OCI-M1 (cell line): ENCODE results near the gene JAM3.

Experiments used
- DNase-seq: peaks from one replicate; lab custom pipeline; 2025; lab: John Stamatoyannopoulos, UW

The JAM3 gene

DNA sequence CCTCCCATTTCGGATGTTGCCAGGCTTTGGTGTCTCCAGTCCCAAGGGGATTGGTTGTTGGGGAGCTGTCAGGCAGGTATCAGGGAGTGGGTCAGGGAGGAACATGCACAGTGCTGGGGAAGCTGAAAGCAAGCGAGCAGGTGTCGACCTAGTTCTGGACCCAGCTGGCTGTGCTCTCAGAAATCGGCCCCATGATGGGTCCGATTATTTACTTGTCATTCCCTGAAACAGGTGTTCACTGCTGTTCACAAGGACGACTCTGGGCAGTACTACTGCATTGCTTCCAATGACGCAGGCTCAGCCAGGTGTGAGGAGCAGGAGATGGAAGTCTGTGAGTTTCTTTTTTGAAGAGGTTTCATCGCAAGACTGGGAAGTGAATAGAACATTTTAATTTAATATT lies 76.8 kb downstream of the JAM3 start:
- no peak for DNase-seq

GRCh38 chr11:134146598-134146997 lies 77.7 kb downstream of the JAM3 start:
- DNase-seq = no peak

DNA sequence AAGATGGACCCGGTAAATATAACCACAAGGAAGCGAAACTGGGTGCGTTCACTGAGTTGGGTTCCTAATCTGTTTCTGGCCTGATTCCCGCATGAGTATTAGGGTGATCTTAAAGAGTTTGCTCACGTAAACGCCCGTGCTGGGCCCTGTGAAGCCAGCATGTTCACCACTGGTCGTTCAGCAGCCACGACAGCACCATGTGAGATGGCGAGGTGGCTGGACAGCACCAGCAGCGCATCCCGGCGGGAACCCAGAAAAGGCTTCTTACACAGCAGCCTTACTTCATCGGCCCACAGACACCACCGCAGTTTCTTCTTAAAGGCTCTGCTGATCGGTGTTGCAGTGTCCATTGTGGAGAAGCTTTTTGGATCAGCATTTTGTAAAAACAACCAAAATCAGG lies 80.5 kb downstream of the JAM3 start:
- no peak for DNase-seq

DNA sequence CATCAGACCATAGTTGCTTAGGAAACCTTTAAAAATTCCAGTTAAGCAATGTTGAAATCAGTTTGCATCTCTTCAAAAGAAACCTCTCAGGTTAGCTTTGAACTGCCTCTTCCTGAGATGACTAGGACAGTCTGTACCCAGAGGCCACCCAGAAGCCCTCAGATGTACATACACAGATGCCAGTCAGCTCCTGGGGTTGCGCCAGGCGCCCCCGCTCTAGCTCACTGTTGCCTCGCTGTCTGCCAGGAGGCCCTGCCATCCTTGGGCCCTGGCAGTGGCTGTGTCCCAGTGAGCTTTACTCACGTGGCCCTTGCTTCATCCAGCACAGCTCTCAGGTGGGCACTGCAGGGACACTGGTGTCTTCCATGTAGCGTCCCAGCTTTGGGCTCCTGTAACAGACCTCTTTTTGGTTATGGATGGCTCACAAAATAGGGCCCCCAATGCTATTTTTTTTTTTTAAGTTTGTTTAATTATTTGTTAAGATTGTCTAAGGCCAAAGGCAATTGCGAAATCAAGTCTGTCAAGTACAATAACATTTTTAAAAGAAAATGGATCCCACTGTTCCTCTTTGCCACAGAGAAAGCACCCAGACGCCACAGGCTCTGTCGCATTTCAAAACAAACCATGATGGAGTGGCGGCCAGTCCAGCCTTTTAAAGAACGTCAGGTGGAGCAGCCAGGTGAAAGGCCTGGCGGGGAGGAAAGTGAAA lies 81.5 kb downstream of the JAM3 start:
- no peak for DNase-seq

DNA sequence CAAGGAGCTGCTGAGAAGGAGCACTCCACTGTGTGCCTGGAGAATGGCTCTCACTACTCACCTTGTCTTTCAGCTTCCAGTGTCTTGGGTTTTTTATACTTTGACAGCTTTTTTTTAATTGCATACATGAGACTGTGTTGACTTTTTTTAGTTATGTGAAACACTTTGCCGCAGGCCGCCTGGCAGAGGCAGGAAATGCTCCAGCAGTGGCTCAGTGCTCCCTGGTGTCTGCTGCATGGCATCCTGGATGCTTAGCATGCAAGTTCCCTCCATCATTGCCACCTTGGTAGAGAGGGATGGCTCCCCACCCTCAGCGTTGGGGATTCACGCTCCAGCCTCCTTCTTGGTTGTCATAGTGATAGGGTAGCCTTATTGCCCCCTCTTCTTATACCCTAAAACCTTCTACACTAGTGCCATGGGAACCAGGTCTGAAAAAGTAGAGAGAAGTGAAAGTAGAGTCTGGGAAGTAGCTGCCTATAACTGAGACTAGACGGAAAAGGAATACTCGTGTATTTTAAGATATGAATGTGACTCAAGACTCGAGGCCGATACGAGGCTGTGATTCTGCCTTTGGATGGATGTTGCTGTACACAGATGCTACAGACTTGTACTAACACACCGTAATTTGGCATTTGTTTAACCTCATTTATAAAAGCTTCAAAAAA lies 82.3 kb downstream of the JAM3 start:
- DNase-seq = no peak

GRCh38 chr11:134152696-134153095 lies 83.8 kb downstream of the JAM3 start:
- no peak for DNase-seq

GRCh38 chr11:134153147-134153905 lies 84.5 kb downstream of the JAM3 start:
- DNase-seq = no peak

- no peak for DNase-seq
Observed at GRCh38 chr11:134154441-134154840, 85.6 kb downstream of the JAM3 start.

GRCh38 chr11:134155456-134155855 lies 86.6 kb downstream of the JAM3 start:
- no peak for DNase-seq

GRCh38 chr11:134155946-134156865 lies 87.3 kb downstream of the JAM3 start:
- no peak for DNase-seq

DNA sequence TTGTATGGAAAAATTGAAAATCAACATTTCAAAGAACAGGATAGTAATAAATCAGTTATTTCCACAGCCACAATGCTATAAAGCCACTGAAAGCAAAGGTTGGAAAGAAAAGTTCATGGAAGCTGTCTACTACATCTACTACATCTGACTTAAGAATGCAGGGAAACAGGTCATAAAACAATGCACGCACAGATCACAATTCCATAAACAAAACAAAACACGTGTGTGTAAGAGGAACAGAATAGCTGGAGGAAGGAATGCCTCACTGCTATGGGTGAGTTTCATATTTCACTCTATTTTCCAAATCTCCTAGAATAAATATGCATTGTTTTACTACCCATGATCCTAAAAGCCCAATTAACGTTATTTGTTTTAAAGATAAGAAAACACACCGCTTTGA lies 88.6 kb downstream of the JAM3 start:
- no peak for DNase-seq

DNA sequence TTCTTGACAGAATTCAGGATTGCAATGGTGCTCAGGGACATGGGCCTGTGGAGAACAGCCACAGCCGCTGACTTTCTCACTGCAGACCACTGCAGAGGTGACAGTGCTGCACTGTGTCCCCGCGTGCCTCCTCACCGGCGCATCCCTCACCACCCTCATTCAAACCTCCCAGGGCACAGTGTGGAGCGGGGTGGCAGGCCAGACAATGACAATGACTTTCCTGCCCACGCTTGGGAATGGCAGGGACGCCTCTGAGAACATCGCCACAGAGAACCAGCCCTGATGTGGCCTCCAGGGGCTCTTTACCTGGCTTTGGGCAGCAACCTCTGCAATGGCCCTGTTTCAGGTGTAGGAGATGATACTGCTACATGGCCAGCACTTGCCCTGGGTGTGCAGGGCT lies 89.2 kb downstream of the JAM3 start:
- no peak for DNase-seq

DNA sequence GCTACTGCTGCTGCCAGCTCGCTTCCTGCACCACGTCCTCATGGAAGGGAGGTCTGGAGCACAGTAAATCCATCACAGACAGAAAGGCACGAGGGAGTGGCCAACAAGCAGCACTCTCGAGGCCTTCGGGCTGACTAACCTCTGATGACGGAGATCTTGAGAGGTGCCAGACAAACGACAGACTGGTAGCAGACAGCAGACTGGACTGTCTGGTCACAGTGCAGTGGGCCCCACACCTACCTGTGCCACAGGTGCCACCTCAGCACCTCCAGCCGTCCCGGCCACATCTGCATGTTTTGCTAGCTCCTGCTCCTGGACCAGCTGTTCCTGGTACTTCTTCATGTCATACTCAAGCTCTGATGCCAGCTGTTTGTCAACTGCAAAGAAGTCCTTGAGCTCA lies 90.8 kb downstream of the JAM3 start:
- DNase-seq = no peak

GRCh38 chr11:134164490-134165370 lies 95.9 kb downstream of the JAM3 start:
- DNase-seq = no peak

DNA sequence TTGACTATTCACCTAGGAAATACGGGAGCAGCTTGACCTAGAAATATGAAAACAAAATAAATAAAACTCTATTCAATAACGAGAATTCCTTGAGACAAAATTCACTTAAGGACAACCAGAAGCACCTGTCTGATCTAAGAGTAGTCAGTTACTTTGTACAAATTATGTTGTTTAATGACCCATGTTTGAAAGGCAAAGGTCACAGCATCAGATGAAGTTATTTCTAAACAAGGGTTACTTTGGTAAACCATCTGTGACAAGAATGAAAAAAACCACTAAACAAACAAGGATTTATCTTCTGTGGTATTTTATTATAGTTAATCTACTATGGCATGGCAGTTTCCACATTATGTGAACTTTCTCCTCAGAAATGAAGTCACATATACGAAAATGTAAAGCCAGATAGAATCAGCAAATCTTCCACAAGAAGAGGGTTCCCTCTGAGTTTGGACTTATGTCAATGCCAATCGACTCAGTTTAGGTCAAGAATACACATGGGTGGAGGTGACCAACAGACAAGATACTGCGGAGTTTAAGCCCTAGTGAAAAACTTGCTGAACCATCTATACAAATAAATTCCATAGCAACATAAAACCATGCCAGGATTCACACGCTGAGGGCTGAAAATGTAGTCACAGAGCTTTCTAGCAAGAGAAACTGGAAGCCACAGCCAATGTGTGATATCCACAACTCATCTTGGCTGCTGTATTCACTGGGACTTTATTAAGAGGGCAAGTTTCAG lies 101.5 kb downstream of the JAM3 start:
- DNase-seq = no peak

DNA sequence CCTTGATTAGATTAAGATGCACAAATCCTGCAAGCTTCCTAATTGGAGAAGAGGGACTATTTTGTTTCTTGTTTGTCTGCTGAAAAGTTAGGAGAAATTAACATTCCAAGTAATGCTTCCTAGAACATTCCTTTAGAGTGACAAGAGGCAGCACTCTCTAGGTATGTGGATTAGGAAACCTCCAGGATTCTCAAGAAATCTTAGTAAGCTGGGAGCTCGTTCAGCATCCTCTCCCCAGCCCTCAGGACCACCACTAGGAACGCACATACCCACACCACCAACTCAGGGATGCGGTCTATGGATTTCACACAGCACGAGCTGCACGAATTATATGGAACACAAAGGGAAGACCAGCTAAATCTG lies 102.0 kb downstream of the JAM3 start:
- no peak for DNase-seq

GRCh38 chr11:134171951-134172350 lies 103.1 kb downstream of the JAM3 start:
- DNase-seq = no peak

GRCh38 chr11:134173296-134173695 lies 104.4 kb downstream of the JAM3 start:
- no peak for DNase-seq

DNA sequence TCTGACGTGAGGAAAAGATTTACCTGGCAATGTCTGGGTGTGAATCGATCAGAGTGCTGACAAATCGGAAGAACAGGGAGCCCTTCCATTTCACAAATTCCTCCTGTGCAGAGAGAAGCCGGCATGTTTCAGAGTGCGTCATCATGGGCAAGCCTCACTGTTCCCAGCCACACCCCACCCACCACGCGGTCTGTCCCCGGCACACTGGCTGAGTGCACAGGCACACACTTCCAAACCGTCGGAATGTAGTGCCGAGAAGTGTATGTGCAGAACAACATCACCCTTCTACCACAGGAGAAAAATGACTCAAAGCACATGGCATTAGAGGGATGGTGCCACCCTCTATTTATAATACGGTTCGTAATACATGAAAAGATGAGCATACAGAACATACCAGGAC lies 107.4 kb downstream of the JAM3 start:
- no peak for DNase-seq

GRCh38 chr11:134178032-134178674 lies 109.3 kb downstream of the JAM3 start:
- DNase-seq = no peak
